Mesendoderm (in vitro differentiated cells): ENCODE results near the gene STAM2.

Source experiments
- DNase-seq: peaks from one replicate; pipeline ENCODE4 v3.0.0; 2013
- H2AK5ac ChIP-seq: 2 replicates; pipeline ENCODE4 v1.6.1; 2013; ENCODE audit warnings: low read length, inconsistent platforms
- H2BK120ac ChIP-seq: 2 replicates; pipeline ENCODE4 v1.6.1; 2013; ENCODE audit warnings: low read depth, mild to moderate bottlenecking, low read length, moderate library complexity, mixed read lengths
- H2BK15ac ChIP-seq: replicated peaks from 2 replicates; pipeline ENCODE4 v1.6.1; 2013; ENCODE audit warnings: low read depth, mild to moderate bottlenecking, moderate library complexity
- H2BK5ac ChIP-seq: 2 replicates; pipeline ENCODE4 v1.6.1; 2013; ENCODE audit warnings: low read length, inconsistent platforms
- H3K18ac ChIP-seq: 2 replicates; pipeline ENCODE4 v1.6.1; 2013; ENCODE audit warnings: mild to moderate bottlenecking, low read length, mixed read lengths
- H3K23ac ChIP-seq: one replicate; pipeline ENCODE4 v1.6.1; 2013; ENCODE audit warnings: low read length
- H3K27ac ChIP-seq: 2 replicates; pipeline ENCODE4 v1.5.1; 2013; ENCODE audit warnings: low read depth, mild to moderate bottlenecking, inconsistent platforms, low read length, moderate library complexity
- H3K27me3 ChIP-seq: 2 replicates; pipeline ENCODE4 v1.6.1; 2013; ENCODE audit warnings: low read length, control low read depth, mild to moderate bottlenecking, inconsistent platforms; ENCODE audit not compliant: insufficient read depth, poor library complexity
- H3K36me3 ChIP-seq: 2 replicates; pipeline ENCODE4 v1.6.1; 2013; ENCODE audit warnings: low read length, inconsistent platforms; ENCODE audit not compliant: control insufficient read depth, insufficient read depth
- H3K4ac ChIP-seq: one replicate; pipeline ENCODE4 v1.6.1; 2013; ENCODE audit warnings: low read depth, mild to moderate bottlenecking, low read length, moderate library complexity
- H3K4me1 ChIP-seq: 2 replicates; pipeline ENCODE4 v1.6.1; 2013; ENCODE audit warnings: low read depth, low read length, inconsistent platforms; ENCODE audit not compliant: control insufficient read depth
- H3K4me2 ChIP-seq: 2 replicates; pipeline ENCODE4 v1.6.1; 2013; ENCODE audit warnings: low read length
- H3K4me3 ChIP-seq: 2 replicates; pipeline ENCODE4 v1.5.1; 2013; ENCODE audit warnings: mild to moderate bottlenecking, low read length
- H3K56ac ChIP-seq: one replicate; pipeline ENCODE4 v1.6.1; 2013; ENCODE audit warnings: low read length
- H3K79me1 ChIP-seq: 2 replicates; pipeline ENCODE4 v1.6.1; 2013; ENCODE audit warnings: low read length, inconsistent platforms
- H3K79me2 ChIP-seq: 2 replicates; pipeline ENCODE4 v1.6.1; 2013; ENCODE audit warnings: mild to moderate bottlenecking, low read length; ENCODE audit not compliant: control insufficient read depth, insufficient read depth
- H3K9ac ChIP-seq: 2 replicates; pipeline ENCODE4 v1.6.1; 2013; ENCODE audit warnings: low read length, inconsistent platforms
- H4K5ac ChIP-seq: one replicate; pipeline ENCODE4 v1.6.1; 2013; ENCODE audit warnings: low read length
- H4K8ac ChIP-seq: one replicate; pipeline ENCODE4 v1.6.1; 2013; ENCODE audit warnings: low read depth, mild to moderate bottlenecking, control low read depth, low read length, moderate library complexity
- WGBS: extraction: QIAGEN DNeasy Blood & Tissue Kit; methylation state at CpG from one replicate; pipeline ENCODE4 v1.1.7; 2013; ENCODE audit warnings: low lambda C conversion rate, missing lambda C conversion rate; ENCODE audit not compliant: insufficient coverage; ENCODE audit errors: extremely low coverage; 5-methylcytosine and 5-hydroxymethylcytosine counted together

The STAM2 gene

DNA sequence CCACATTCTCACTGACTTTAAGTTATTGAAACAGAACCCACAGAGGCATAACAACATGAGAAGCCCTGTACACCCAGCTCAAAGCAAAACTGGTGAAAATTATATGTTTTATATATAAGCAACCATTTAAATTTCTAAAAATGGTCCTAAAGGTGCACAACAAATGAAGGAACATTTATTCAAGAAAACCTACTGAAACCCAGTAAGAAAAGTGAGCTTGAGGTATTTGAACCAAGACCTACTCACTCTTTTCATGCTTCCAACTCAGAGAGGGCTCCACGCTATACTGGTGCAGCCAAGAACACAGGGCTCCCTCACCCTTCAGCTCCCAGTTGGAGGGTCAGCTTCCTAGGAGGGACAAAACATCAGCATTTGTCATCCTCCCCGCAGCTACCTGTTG is 74.6 kb downstream of the STAM2 start:
- no peak overlapping the region for H3K4ac ChIP-seq
- H3K9ac ChIP-seq = no peak overlapping the region
- no peak overlapping the region for H3K4me2 ChIP-seq
- no peak overlapping the region for H4K5ac ChIP-seq
- H2BK120ac ChIP-seq = no peak overlapping the region
- no peak overlapping the region for H4K8ac ChIP-seq
- H3K23ac ChIP-seq = no peak overlapping the region
- no peaks in the 10 kb centered on the region for H3K79me1 ChIP-seq
- no peak overlapping the region for H3K18ac ChIP-seq
- no peak overlapping the region for H2AK5ac ChIP-seq
- no peaks in the 10 kb centered on the region for H3K79me2 ChIP-seq
- no peak overlapping the region for H3K4me3 ChIP-seq
- no peak for DNase-seq
- H3K27me3 ChIP-seq = peaks cover 28% of the 10 kb centered on the region
- H3K27ac ChIP-seq = no peak overlapping the region
- WGBS = no CpG with 5 or more reads among the region's 2 CpGs
- no peak overlapping the region for H2BK15ac ChIP-seq
- no peak overlapping the region for H2BK5ac ChIP-seq
- H3K4me1 ChIP-seq = peaks cover 4% of the 10 kb centered on the region
- H3K36me3 ChIP-seq = no peaks in the 10 kb centered on the region
- H3K56ac ChIP-seq = no peak overlapping the region

DNA sequence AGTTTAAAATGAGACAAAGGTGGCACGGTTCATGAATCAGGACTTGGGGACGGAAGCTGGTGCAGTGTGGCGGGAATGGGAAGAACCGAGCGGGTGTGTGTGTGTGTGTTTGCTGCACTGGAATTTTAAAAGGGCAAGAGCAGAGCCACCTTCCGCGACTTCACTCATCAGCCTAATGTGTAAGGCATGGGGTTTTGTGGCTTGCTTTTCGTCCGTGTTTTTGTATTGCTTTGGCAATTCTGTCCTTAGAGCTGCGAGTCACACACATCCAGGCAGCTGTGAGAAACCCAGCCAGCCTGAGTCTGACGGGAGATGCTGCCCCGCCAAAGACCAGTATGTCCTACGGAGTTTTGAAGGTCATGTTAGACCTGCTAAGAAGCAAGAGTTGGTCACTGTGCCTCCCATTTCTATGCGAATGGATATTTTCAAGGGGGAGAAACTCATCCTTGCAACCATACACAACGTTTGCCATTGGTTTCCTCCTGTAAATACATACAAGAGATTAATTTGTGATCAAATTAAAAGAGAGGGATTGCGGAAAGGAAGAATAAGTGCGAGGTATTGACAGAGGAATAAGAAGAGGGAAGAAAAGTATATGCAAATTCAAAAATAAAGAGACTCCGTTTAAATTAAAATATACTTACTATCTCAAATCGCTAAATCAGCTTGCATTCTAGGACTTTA is 76.1 kb downstream of the STAM2 start:
- peak; percentile 25 for DNase-seq

DNA sequence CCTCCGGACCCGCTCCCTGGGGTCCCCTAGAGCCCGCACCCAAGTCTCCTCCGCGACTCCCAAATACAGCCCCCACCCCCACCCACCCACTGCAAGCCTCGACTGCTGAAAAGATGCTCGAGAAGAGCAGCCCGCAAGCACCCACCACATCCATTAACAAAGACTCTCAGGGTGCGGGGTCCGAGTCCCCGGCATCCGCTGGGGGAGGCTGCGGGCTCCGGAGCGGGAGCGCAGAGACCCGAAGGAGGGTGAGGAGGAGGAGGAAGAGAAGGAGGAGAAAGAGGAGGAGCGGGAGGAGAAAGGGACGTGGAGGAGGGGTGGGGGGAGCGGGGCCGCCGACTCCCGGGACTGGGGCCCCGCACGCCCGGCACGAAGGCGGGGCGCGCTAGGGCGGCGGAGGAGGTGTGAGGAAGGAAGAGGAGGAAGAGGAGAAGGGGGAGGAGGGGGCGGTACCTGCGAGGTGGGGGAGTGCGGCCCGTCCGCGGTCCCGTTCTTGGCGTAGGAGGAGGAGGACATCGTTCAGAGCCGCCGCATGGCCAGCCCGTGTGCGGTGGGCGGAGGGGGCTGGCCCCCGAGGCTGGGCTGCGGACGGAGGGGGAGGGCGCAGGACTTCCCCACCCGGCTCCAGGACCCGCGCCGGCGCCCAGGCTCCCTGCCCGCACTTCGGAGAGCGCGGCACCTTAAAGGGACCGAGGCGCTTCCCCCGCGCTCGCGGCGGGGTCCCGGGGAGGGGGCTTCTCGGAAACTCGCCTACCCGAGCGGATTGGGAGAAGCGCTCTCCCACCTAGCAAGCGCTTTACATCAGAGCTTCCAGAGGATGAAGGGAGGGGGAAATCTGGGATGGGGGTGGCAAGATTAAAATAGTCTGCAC is 76.8 kb downstream of the STAM2 start, which contains the start of gene CACNB4:
CACNB4 (minus strand) TSS at position 549 of the 871 bp plus-strand sequence.
- Histone ChIP-seq H3K56ac (peak within 1 kb of the TSS; percentile 67), H3K4me1 (peaks cover 4% of the 10 kb centered on the region), H3K36me3 (no peaks in the 10 kb centered on the region), H2BK15ac (no peak within 1 kb of the TSS), H2BK120ac (no peak within 1 kb of the TSS), H4K8ac (no peak within 1 kb of the TSS), H3K4ac (no peak within 1 kb of the TSS), H3K18ac (peak within 1 kb of the TSS; percentile 16), H3K79me1 (no peaks in the 10 kb centered on the region), H2BK5ac (no peak within 1 kb of the TSS), H3K9ac (peak within 1 kb of the TSS; percentile 52), H3K4me3 (peak within 1 kb of the TSS; percentile 39), H2AK5ac (no peak within 1 kb of the TSS), H3K27me3 (peaks cover 31% of the 10 kb centered on the region), H4K5ac (no peak within 1 kb of the TSS), H3K23ac (no peak within 1 kb of the TSS), H3K27ac (no peak within 1 kb of the TSS), H3K79me2 (no peaks in the 10 kb centered on the region), H3K4me2 (peak within 1 kb of the TSS; percentile 49)
- DNase-seq = peak; percentile 17
- no CpG with 5 or more reads among the region's 73 CpGs for WGBS

More for the DNA sequence above, 76.1 kb downstream of the STAM2 start:
- peaks cover 31% of the 10 kb centered on the region for H3K27me3 ChIP-seq
- H3K23ac ChIP-seq = no peak overlapping the region
- H2BK120ac ChIP-seq = no peak overlapping the region
- peak overlapping the region; percentile 49 for H3K4me2 ChIP-seq
- peak overlapping the region; percentile 16 for H3K18ac ChIP-seq
- no peak overlapping the region for H3K27ac ChIP-seq
- no peak overlapping the region for H4K8ac ChIP-seq
- H2BK5ac ChIP-seq = no peak overlapping the region
- no peaks in the 10 kb centered on the region for H3K36me3 ChIP-seq
- no peak overlapping the region for H3K9ac ChIP-seq
- no peaks in the 10 kb centered on the region for H3K79me1 ChIP-seq
- H3K79me2 ChIP-seq = no peaks in the 10 kb centered on the region
- H4K5ac ChIP-seq = no peak overlapping the region
- no peak overlapping the region for H3K4ac ChIP-seq
- no peak overlapping the region for H3K56ac ChIP-seq
- no peak overlapping the region for H2AK5ac ChIP-seq
- H2BK15ac ChIP-seq = no peak overlapping the region
- peak overlapping the region; percentile 39 for H3K4me3 ChIP-seq
- WGBS = 100% methylated on average over 2 of the region's 19 CpGs
- peaks cover 4% of the 10 kb centered on the region for H3K4me1 ChIP-seq

DNA sequence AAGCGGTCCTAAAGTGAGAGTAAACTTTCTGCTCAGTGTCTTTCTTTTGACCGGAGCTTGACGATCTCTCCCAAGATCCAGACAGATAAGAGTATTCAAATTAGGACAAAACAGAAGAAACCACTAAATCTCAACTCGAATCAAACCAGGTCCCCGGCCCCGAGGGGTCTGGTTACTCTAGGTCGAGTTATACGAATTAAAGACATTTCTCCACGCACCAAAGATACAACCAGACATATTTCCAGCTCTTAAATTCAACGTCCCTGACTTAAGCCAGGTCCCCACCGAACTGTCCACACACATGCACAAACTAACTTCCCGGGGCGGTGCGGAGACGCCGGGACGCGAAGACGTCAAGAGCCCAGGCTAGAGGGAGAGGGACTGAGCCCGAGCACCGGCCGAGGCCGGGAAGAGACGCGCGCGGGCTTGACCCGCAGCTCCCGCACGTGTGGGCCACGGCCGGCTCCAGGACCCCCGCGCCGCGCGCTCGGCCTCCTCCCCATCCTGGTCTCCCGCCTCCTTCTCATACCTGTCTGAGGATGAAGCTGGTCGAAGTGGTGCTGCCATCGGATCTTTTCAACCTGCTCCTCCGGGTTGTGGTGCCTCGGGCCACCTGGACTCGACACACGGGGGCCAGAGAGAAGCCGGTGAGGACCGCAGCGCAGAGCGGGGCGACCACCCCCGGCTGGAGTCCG is 77.6 kb downstream of the STAM2 start:
- Histone ChIP-seq H3K4me1 (peaks cover 4% of the 10 kb centered on the region), H3K36me3 (no peaks in the 10 kb centered on the region), H4K5ac (no peak overlapping the region), H3K56ac (no peak overlapping the region), H2BK120ac (no peak overlapping the region), H2BK15ac (no peak overlapping the region), H3K23ac (peak overlapping the region; percentile 24), H4K8ac (no peak overlapping the region), H3K4me3 (no peak overlapping the region), H3K4ac (no peak overlapping the region), H3K79me1 (no peaks in the 10 kb centered on the region), H2AK5ac (no peak overlapping the region), H3K9ac (peak overlapping the region; percentile 16), H3K27ac (no peak overlapping the region), H3K18ac (no peak overlapping the region), H3K4me2 (peak overlapping the region; percentile 30), H3K79me2 (no peaks in the 10 kb centered on the region), H3K27me3 (peaks cover 31% of the 10 kb centered on the region), H2BK5ac (no peak overlapping the region)
- WGBS = no CpG with 5 or more reads among the region's 52 CpGs
- DNase-seq = peak; percentile 23

DNA sequence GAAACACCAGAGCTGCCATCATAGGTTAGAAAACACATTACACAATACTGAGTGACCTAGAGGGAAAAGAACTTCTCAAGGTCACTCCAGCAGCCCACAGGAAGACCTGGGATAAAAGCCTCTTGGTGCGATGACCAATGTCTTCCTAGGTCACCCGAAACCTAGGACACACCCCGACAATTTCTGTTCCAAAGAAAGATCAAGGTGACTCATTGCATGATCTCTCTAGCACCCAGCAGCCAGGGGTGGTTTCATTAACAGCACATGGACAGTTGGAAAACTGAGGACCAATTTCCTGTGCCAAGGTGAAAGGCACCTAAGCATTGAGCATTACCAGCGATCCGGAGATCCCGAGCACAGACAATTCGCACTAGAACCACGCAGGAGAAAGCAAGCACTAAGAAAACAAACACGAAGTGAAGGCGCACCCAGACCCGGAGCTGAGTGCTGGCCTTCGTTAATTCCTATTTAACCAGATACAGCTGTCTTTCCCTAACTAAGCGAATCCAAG is 78.2 kb downstream of the STAM2 start:
- no peak overlapping the region for H3K9ac ChIP-seq
- no peak overlapping the region for H2AK5ac ChIP-seq
- WGBS = no CpG with 5 or more reads among the region's 13 CpGs
- H2BK120ac ChIP-seq = no peak overlapping the region
- no peak overlapping the region for H3K4ac ChIP-seq
- peak; percentile 23 for DNase-seq
- no peak overlapping the region for H2BK15ac ChIP-seq
- H2BK5ac ChIP-seq = no peak overlapping the region
- no peak overlapping the region for H3K4me3 ChIP-seq
- H3K4me1 ChIP-seq = peaks cover 4% of the 10 kb centered on the region
- no peak overlapping the region for H3K18ac ChIP-seq
- peak overlapping the region; percentile 24 for H3K23ac ChIP-seq
- no peak overlapping the region for H4K5ac ChIP-seq
- H4K8ac ChIP-seq = no peak overlapping the region
- no peak overlapping the region for H3K56ac ChIP-seq
- peak overlapping the region; percentile 30 for H3K4me2 ChIP-seq
- no peaks in the 10 kb centered on the region for H3K79me2 ChIP-seq
- H3K79me1 ChIP-seq = no peaks in the 10 kb centered on the region
- H3K27me3 ChIP-seq = peaks cover 31% of the 10 kb centered on the region
- H3K27ac ChIP-seq = no peak overlapping the region
- H3K36me3 ChIP-seq = no peaks in the 10 kb centered on the region
